ENCODE measurements around the gene AGPS. TPM values are rescaled to one million over a fixed set of nuclear protein-coding genes. Genes with fewer than 3 reads are reported as not detected.

Gene AGPS
- total and polyA plus RNA-seq, 2 of the 13 experiments (the other 11 are each of a cell fraction or from before 2014, with no cell fraction given): 39.4 to 99.0 TPM

DNA sequence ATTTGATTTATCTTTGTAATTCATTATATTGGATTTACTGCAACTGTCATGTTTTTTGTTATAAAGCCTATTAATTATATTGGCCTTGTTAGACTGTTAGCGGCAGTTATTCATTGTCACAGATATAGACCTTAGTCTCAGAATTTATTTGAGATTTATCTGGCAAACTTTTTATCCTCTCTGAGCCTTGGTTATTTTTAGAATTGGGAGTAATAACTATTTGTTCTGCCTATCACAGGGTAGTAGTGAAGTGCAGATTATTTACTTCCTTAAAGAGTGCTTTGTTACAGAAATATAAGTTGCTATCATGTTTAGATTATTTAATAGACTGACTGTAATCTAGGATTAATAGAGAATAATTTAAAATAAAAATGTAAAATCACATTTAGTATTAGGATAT is 41.9 kb downstream of the AGPS start:
- in situ Hi-C loops (cut with HindIII; ENCODE audit: extremely low pct_ligation_motif_present, low pct_unique_long_range_greater_than_20kb): no loop called here
- intact Hi-C loops (cut with micrococcal nuclease; ENCODE audit: unreplicated experiment): no loop called here
- Histone ChIP-seq H2AFZ (ENCODE audit: low read length) (no peak overlapping the region), H3K9me3 (ENCODE audit: low read length) (0 out of 2 replicates have a peak, but pooled peaks cover 3% of the 10 kb centered on the region), H3K4me2 (ENCODE audit: low read depth, low read length) (no peak overlapping the region), H3K4me1 (ENCODE audit: insufficient read depth, low read length) (peaks cover 22% of the 10 kb centered on the region), H3K79me2 (ENCODE audit: insufficient read depth, low read length) (peaks cover 55% of the 10 kb centered on the region), H3K36me3 (replicated peaks in 1 of 2; ENCODE audit: control insufficient read depth in 1 of 2, insufficient read depth in 2 of 2, low read length in 2 of 2) (peaks cover 17 to 59% of the 10 kb centered on the region in 2 experiments), H3K9ac (ENCODE audit: insufficient read depth, low read depth, low read length) (no peak overlapping the region), H3K27ac (ENCODE audit: extremely low read length, insufficient read depth, low read length) (no peak overlapping the region), H3K4me3 (replicated peaks in 1 of 3; ENCODE audit: insufficient read depth in 1 of 3, low read depth in 2 of 3, low read length in 3 of 3) (no peak overlapping the region), H4K20me1 (ENCODE audit: insufficient read depth, low read length) (peaks cover 20% of the 10 kb centered on the region; the same call in 1 of the 2 replicates), H3K27me3 (ENCODE audit: control insufficient read depth in 1 of 2, insufficient read depth in 2 of 2, low read length in 2 of 2) (no peaks in the 10 kb centered on the region)
- 98% methylated on average over 1 of the region's 1 CpG for WGBS (ENCODE audit: low lambda C conversion rate)
- POLR2A ChIA-PET: no interaction called here
- FAIRE-seq (no peak), ATAC-seq (no peak), DNase-seq (ENCODE audit: low spot score) (no peak)
- BruUV-seq (replicated peaks): no TSS peak
- TF ChIP-seq GATAD2A (CRISPR knock-in tag; IDR thresholded peaks at IDR 0.05) (no peak), NFYC (CRISPR knock-in tag; IDR thresholded peaks at IDR 0.05) (no peak), ZNF607 (CRISPR knock-in tag; IDR thresholded peaks at IDR 0.05; ENCODE audit: borderline replicate concordance) (no peak), HOXA9 (CRISPR knock-in tag; IDR thresholded peaks at IDR 0.05; ENCODE audit: borderline replicate concordance) (no peak), NCOA2 (CRISPR knock-in tag; IDR thresholded peaks at IDR 0.05) (no peak), ZNF546 (CRISPR knock-in tag; conservative IDR thresholded peaks at IDR 0.05) (no peak), ZFP1 (CRISPR knock-in tag; IDR thresholded peaks at IDR 0.05) (no peak), TBX3 (IDR thresholded peaks at IDR 0.05; ENCODE audit: borderline replicate concordance) (no peak), PAF1 (CRISPR knock-in tag; IDR thresholded peaks at IDR 0.05) (no peak), ZNF614 (CRISPR knock-in tag; IDR thresholded peaks at IDR 0.05; ENCODE audit: borderline replicate concordance) (no peak), MTF2 (CRISPR knock-in tag; IDR thresholded peaks at IDR 0.05; ENCODE audit: borderline replicate concordance) (no peak), TCF7 (IDR thresholded peaks at IDR 0.05; ENCODE audit: low read depth) (no peak), GABPB1 (CRISPR knock-in tag; IDR thresholded peaks at IDR 0.05) (no peak)
- TF ChIP-seq, protein P1, sequence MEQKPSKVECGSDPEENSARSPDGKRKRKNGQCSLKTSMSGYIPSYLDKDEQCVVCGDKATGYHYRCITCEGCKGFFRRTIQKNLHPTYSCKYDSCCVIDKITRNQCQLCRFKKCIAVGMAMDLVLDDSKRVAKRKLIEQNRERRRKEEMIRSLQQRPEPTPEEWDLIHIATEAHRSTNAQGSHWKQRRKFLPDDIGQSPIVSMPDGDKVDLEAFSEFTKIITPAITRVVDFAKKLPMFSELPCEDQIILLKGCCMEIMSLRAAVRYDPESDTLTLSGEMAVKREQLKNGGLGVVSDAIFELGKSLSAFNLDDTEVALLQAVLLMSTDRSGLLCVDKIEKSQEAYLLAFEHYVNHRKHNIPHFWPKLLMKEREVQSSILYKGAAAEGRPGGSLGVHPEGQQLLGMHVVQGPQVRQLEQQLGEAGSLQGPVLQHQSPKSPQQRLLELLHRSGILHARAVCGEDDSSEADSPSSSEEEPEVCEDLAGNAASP (CRISPR knock-in tag; IDR thresholded peaks at IDR 0.05; ENCODE audit: borderline replicate concordance): no peak
- TF ChIP-seq, protein P2, sequence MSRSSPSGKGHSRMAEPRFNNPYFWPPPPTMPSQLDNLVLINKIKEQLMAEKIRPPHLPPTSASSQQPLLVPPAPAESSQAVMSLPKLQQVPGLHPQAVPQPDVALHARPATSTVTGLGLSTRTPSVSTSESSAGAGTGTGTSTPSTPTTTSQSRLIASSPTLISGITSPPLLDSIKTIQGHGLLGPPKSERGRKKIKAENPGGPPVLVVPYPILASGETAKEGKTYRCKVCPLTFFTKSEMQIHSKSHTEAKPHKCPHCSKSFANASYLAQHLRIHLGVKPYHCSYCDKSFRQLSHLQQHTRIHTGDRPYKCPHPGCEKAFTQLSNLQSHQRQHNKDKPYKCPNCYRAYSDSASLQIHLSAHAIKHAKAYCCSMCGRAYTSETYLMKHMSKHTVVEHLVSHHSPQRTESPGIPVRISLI (CRISPR knock-in tag; IDR thresholded peaks at IDR 0.05; ENCODE audit: borderline replicate concordance): no peak
- TF ChIP-seq, protein P3, sequence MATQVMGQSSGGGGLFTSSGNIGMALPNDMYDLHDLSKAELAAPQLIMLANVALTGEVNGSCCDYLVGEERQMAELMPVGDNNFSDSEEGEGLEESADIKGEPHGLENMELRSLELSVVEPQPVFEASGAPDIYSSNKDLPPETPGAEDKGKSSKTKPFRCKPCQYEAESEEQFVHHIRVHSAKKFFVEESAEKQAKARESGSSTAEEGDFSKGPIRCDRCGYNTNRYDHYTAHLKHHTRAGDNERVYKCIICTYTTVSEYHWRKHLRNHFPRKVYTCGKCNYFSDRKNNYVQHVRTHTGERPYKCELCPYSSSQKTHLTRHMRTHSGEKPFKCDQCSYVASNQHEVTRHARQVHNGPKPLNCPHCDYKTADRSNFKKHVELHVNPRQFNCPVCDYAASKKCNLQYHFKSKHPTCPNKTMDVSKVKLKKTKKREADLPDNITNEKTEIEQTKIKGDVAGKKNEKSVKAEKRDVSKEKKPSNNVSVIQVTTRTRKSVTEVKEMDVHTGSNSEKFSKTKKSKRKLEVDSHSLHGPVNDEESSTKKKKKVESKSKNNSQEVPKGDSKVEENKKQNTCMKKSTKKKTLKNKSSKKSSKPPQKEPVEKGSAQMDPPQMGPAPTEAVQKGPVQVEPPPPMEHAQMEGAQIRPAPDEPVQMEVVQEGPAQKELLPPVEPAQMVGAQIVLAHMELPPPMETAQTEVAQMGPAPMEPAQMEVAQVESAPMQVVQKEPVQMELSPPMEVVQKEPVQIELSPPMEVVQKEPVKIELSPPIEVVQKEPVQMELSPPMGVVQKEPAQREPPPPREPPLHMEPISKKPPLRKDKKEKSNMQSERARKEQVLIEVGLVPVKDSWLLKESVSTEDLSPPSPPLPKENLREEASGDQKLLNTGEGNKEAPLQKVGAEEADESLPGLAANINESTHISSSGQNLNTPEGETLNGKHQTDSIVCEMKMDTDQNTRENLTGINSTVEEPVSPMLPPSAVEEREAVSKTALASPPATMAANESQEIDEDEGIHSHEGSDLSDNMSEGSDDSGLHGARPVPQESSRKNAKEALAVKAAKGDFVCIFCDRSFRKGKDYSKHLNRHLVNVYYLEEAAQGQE (IDR thresholded peaks at IDR 0.05; ENCODE audit: borderline replicate concordance in 1 of 2, low read depth in 1 of 2, low read length in 2 of 2): no peak
- CTCF ChIA-PET (ENCODE audit: low intra/inter-chr PET ratio, low total read pairs): no interaction called here
